A549 (cell line): Measurements from ENCODE around the gene TBX1. TPM values are rescaled to one million over a fixed set of nuclear protein-coding genes. Genes with fewer than 3 reads are reported as not detected.

Experiments
- ATAC-seq, 2 experiments: fragments of 200-7000 bp in 1 of 2; fragments of >200 bp in 1 of 2; cut with Nextera tagmentation in 1 of 2; cut with Tn5 transposase in 1 of 2; 3 replicates each; pipeline versions ENCODE4 v1.8.0 to v1.9.1; 2018 to 2020; ENCODE audit warnings: mild to moderate bottlenecking in 1 of 2, moderate library complexity in 1 of 2
- CTCF ChIA-PET: fragments of 300-600 bp; sonication (Branson Sonifier 250); formaldehyde crosslinking; extraction: SDS; loops from one replicate; lab custom pipeline; 2021; ENCODE audit warnings: antibody characterized with exemption, inconsistent platforms; lab: Yijun Ruan, JAX
- POLR2A ChIA-PET: fragments of 350-600 bp; formaldehyde crosslinking; extraction: SDS; loops from one replicate; lab custom pipeline; 2021; ENCODE audit warnings: antibody characterized with exemption, inconsistent platforms; lab: Yijun Ruan, JAX
- DNase-seq, 2 experiments: peaks; one replicate each; pipeline versions ENCODE4 v3.0.0 to v3.0.0-alpha.2; 2011 to 2016; ENCODE audit warnings: low read depth in 1 of 2, low spot score in 1 of 2
- FAIRE-seq: peaks from 2 replicates; lab custom pipeline; 2011; peaks lifted over from hg19 to GRCh38; lab: Jason Lieb, UNC
- H3K27ac ChIP-seq, 2 experiments: fragments of >200 bp; sonication (Bioruptor Twin); formaldehyde crosslinking; 3 replicates each; pipeline ENCODE4 v1.5.1; 2016 to 2017
- H3K4me1 ChIP-seq: fragments of >200 bp; sonication (Bioruptor Twin); formaldehyde crosslinking; 3 replicates; pipeline ENCODE4 v1.6.1; 2016
- H3K4me2 ChIP-seq: fragments of >200 bp; sonication (Bioruptor Twin); formaldehyde crosslinking; 3 replicates; pipeline ENCODE4 v1.6.1; 2016
- H3K4me3 ChIP-seq: fragments of >200 bp; sonication (Bioruptor Twin); formaldehyde crosslinking; 3 replicates; pipeline ENCODE4 v1.5.1; 2016
- H3K9me3 ChIP-seq: fragments of >200 bp; sonication (Bioruptor Twin); formaldehyde crosslinking; 3 replicates; pipeline ENCODE4 v1.6.1; 2016
- BCL3 ChIP-seq: fragments of >200 bp; sonication (Bioruptor Twin); formaldehyde crosslinking; IDR thresholded peaks from 3 replicates; pipeline ENCODE4 v1.6.1; 2016
- BHLHE40 ChIP-seq: IDR thresholded peaks from 2 replicates; pipeline ENCODE4 v1.6.1; 2012; ENCODE audit warnings: low read depth, low read length, inconsistent platforms
- CBX2 ChIP-seq: fragments of 200-600 bp; sonication (generic); IDR thresholded peaks from 2 replicates; pipeline ENCODE4 v1.6.1; 2016; ENCODE audit warnings: low read depth, mild to moderate bottlenecking, borderline replicate concordance
- CBX8 ChIP-seq: fragments of 200-600 bp; sonication (generic); IDR thresholded peaks from 2 replicates; pipeline ENCODE4 v1.6.1; 2016
- CEBPB ChIP-seq, 2 experiments: fragments of >200 bp in 1 of 2; sonication (Bioruptor Twin) in 1 of 2; formaldehyde crosslinking in 1 of 2; IDR thresholded peaks; 2 replicates each; pipeline ENCODE4 v1.6.1; 2012 to 2016
- CHD4 ChIP-seq: fragments of 200-600 bp; sonication (generic); IDR thresholded peaks from 2 replicates; pipeline ENCODE4 v1.6.1; 2016; ENCODE audit warnings: antibody characterized with exemption, mild to moderate bottlenecking, borderline replicate concordance
- CTCF ChIP-seq: fragments of >200 bp; sonication (Bioruptor Twin); formaldehyde crosslinking; IDR thresholded peaks from 3 replicates; pipeline ENCODE4 v1.5.1; 2016
- EP300 ChIP-seq, 2 experiments: fragments of >200 bp; sonication (Bioruptor Twin); formaldehyde crosslinking; IDR thresholded peaks; 2 replicates in 1 of 2; 3 replicates in 1 of 2; pipeline ENCODE4 v1.6.1; 2016 to 2017
- FOSL2 ChIP-seq, 2 experiments: fragments of 450-650 bp in 1 of 2; fragments of >200 bp in 1 of 2; sonication (Bioruptor Twin) in 1 of 2; formaldehyde crosslinking; IDR thresholded peaks; 2 replicates each; pipeline versions ENCODE4 v1.5.0 to v1.6.1; 2016 to 2020; ENCODE audit warnings: mild to moderate bottlenecking in 1 of 2, moderate library complexity in 1 of 2
- GATA3 ChIP-seq: IDR thresholded peaks from 2 replicates; pipeline ENCODE4 v1.6.1; 2012; ENCODE audit warnings: borderline replicate concordance
- HDAC2 ChIP-seq: fragments of 200-600 bp; sonication (generic); IDR thresholded peaks from 2 replicates; pipeline ENCODE4 v1.6.1; 2016
- HES2 ChIP-seq: fragments of >200 bp; sonication (Bioruptor Twin); formaldehyde crosslinking; IDR thresholded peaks from 2 replicates; pipeline ENCODE4 v1.6.1; 2016
- HOXA7 ChIP-seq: fragments of 250-450 bp; sonication (Bioruptor Pico); IDR thresholded peaks from 2 replicates; pipeline ENCODE4 v1.5.0; 2020; ENCODE audit warnings: mild to moderate bottlenecking, moderate library complexity
- HOXB13 ChIP-seq: fragments of 250-450 bp; sonication (Bioruptor Pico); IDR thresholded peaks from 2 replicates; pipeline ENCODE4 v1.5.0; 2020; ENCODE audit warnings: low read depth, mild to moderate bottlenecking, moderate library complexity
- HOXB5 ChIP-seq: fragments of 250-450 bp; sonication (Bioruptor Pico); IDR thresholded peaks from 2 replicates; pipeline ENCODE4 v1.5.0; 2020; ENCODE audit warnings: mild to moderate bottlenecking, moderate library complexity
- JUNB ChIP-seq: fragments of >200 bp; sonication (Bioruptor Twin); formaldehyde crosslinking; IDR thresholded peaks from 2 replicates; pipeline ENCODE4 v1.6.1; 2016
- KDM1A ChIP-seq: fragments of 200-600 bp; sonication (generic); IDR thresholded peaks from 2 replicates; pipeline ENCODE4 v1.6.1; 2016; ENCODE audit warnings: low read depth, mild to moderate bottlenecking
- KDM5A ChIP-seq: fragments of 200-600 bp; sonication (generic); IDR thresholded peaks from 2 replicates; pipeline ENCODE4 v1.6.1; 2016; ENCODE audit warnings: antibody characterized with exemption, mild to moderate bottlenecking
- MAFK ChIP-seq: fragments of 450-650 bp; IDR thresholded peaks from 2 replicates; pipeline ENCODE4 v1.6.1; 2014; ENCODE audit not compliant: partially characterized antibody
- MAX ChIP-seq: IDR thresholded peaks from 2 replicates; pipeline ENCODE4 v1.6.1; 2012
- MYC ChIP-seq: IDR thresholded peaks from 2 replicates; pipeline ENCODE4 v1.6.1; 2012; ENCODE audit warnings: mild to moderate bottlenecking, inconsistent platforms, low read length, improper control_type of control experiment, borderline replicate concordance
- NPAS2 ChIP-seq: fragments of 250-450 bp; sonication (Bioruptor Pico); IDR thresholded peaks from 2 replicates; pipeline ENCODE4 v1.8.0; 2022; ENCODE audit warnings: mild to moderate bottlenecking, moderate library complexity, borderline replicate concordance
- POLR2A ChIP-seq: IDR thresholded peaks from 2 replicates; pipeline ENCODE4 v1.6.1; 2012; ENCODE audit warnings: mild to moderate bottlenecking, low read length
- POLR2AphosphoS2 ChIP-seq: conservative IDR thresholded peaks from 2 replicates; pipeline ENCODE4 v1.6.1; 2012; ENCODE audit warnings: low read length, improper control_type of control experiment, inconsistent platforms
- RCOR1 ChIP-seq: fragments of 150-350 bp; IDR thresholded peaks from 2 replicates; pipeline ENCODE4 v1.6.1; 2014; ENCODE audit warnings: antibody characterized with exemption, low read length, low read depth
- RFX5 ChIP-seq: fragments of 450-650 bp; IDR thresholded peaks from 2 replicates; pipeline ENCODE4 v1.7.1; 2014; ENCODE audit warnings: antibody characterized with exemption, mild to moderate bottlenecking, moderate library complexity
- SMC3 ChIP-seq: fragments of >200 bp; sonication (Bioruptor Twin); formaldehyde crosslinking; IDR thresholded peaks from 3 replicates; pipeline ENCODE4 v1.6.1; 2018; ENCODE audit warnings: inconsistent platforms
- SREBF2 ChIP-seq: fragments of 450-650 bp; IDR thresholded peaks from 2 replicates; pipeline ENCODE4 v1.6.1; 2014; ENCODE audit warnings: mild to moderate bottlenecking, moderate library complexity
- TFCP2L1 ChIP-seq: fragments of 250-450 bp; sonication (Bioruptor Pico); IDR thresholded peaks from 2 replicates; pipeline ENCODE4 v1.5.0; 2021; ENCODE audit warnings: mild to moderate bottlenecking
- ZFP36 ChIP-seq: fragments of 450-650 bp; IDR thresholded peaks from 2 replicates; pipeline ENCODE4 v1.6.1; 2014; ENCODE audit warnings: borderline replicate concordance; ENCODE audit not compliant: partially characterized antibody
- ZNF302 ChIP-seq: fragments of 250-450 bp; sonication (Bioruptor Pico); IDR thresholded peaks from 2 replicates; pipeline ENCODE4 v1.9.0; 2021; ENCODE audit warnings: inconsistent platforms, mild to moderate bottlenecking, moderate library complexity
- WGBS: methylation state at CpG from one replicate; pipeline ENCODE4 v1.1.6; 2017; ENCODE audit errors: missing lambda C conversion rate; 5-methylcytosine and 5-hydroxymethylcytosine counted together
- polyA plus RNA-seq, 4 experiments: library from polyadenylated mRNA; depleted of rRNA in 3 of 4; stranded (reverse); fragments of >200 nt; fragmentation: RNase III in 1 of 4; extraction: RNeasy Plus Mini Kit Qiagen cat#74134 plus additional on column Dnase treatment in 1 of 4; gene quantifications; 2 replicates in 3 of 4; 3 replicates in 1 of 4; pipeline ENCODE4 v1.2.3, GENCODE V29; 2011 to 2017
- TF ChIP-seq, protein P1 (sequence below): IDR thresholded peaks from 2 replicates; pipeline ENCODE4 v1.6.1; 2012; ENCODE audit warnings: low read depth, borderline replicate concordance
- TF ChIP-seq, protein P2 (sequence below): fragments of 150-350 bp; IDR thresholded peaks from 2 replicates; pipeline ENCODE4 v1.6.1; 2014; ENCODE audit warnings: low read depth, mild to moderate bottlenecking, low read length

Gene TBX1
- polyA plus RNA-seq, 2 of the 4 experiments (the other 2 are of a cell fraction), result 0.30 to 2.8 TPM

DNA sequence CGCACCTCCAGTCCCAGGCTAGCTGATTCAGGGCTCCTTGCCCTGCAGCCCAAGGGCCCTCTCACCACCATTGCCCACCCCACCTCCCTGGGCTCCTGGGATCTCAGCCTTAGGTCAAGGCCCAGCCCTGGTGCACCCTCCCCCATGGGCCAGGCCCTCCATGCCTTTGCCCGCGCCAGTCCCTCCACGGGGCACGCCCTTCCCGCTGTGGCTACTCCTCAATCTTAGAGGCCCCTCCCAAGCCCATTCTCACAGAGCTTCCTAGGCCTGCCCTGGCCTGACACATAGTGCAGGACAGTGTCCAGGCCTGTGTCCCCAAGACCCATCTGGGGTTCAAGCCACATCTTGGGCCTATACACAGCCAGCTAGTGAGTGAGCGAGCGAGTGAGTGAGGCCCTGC lies 30.4 kb upstream of the TBX1 start:
- DNase-seq (no peak), ATAC-seq (peak; percentile 2 to 48; a peak in 4 of 6 replicates), FAIRE-seq (no peak)
- Histone ChIP-seq H3K9me3 (no peaks in the 10 kb centered on the region), H3K4me2 (peak overlapping the region; percentile 95; the same call in 1 of the 3 replicates), H3K4me3 (no peak overlapping the region), H3K4me1 (no peaks in the 10 kb centered on the region), H3K27ac (peak overlapping the region; percentile 50 to 79; a peak in 5 of 6 replicates)
- 90% methylated on average over 2 of the region's 8 CpGs for WGBS
- ChIA-PET CTCF (interaction anchor here (0.6 to 8.4 kb wide), 72 partner anchors 8 to 310 kb away, joined by 3 to 215 read pairs (median 5); partner anchors contain the start of gene TANGO2), POLR2A (interaction anchor here (0.6 to 1.3 kb wide), 2 partner anchors 180 to 646 kb away, joined by 4 read pairs; no protein-coding TSS in a partner anchor)
- no peak for TF ChIP-seq MAX

GRCh38 chr22:19730655-19731360 lies 29.8 kb upstream of the TBX1 start:
- Histone ChIP-seq H3K4me2 (peak overlapping the region; percentile 95), H3K9me3 (no peaks in the 10 kb centered on the region), H3K4me3 (peak overlapping the region; percentile 47), H3K27ac (peak overlapping the region; percentile 50 to 79; a peak in 5 of 6 replicates), H3K4me1 (no peaks in the 10 kb centered on the region)
- ChIA-PET POLR2A (interaction anchor here (1.3 kb wide), 1 partner anchor 179 kb away, joined by 4 read pairs; no protein-coding TSS in a partner anchor), CTCF (interaction anchor here (0.6 to 8.4 kb wide), 77 partner anchors 8 to 717 kb away, joined by 3 to 215 read pairs (median 5); partner anchors contain the start of genes ESS2 and TANGO2)
- FAIRE-seq, result no peak
- peak; percentile 58 to 73 for DNase-seq
- ATAC-seq, result peak; percentile 80 to 95
- whole genome bisulfite sequencing, result 4% methylated on average over 5 of the region's 48 CpGs
- TF ChIP-seq CHD4, result no peak
- TF ChIP-seq FOSL2 (IDR thresholded peaks at IDR 0.05), result no peak
- TF ChIP-seq FOSL2 (CRISPR knock-in tag; IDR thresholded peaks at IDR 0.05), result no peak
- TF ChIP-seq, protein P1, sequence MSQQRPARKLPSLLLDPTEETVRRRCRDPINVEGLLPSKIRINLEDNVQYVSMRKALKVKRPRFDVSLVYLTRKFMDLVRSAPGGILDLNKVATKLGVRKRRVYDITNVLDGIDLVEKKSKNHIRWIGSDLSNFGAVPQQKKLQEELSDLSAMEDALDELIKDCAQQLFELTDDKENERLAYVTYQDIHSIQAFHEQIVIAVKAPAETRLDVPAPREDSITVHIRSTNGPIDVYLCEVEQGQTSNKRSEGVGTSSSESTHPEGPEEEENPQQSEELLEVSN, result no peak
- TF ChIP-seq POLR2A, result no peak
- TF ChIP-seq KDM1A, result no peak
- no peak for TF ChIP-seq TFCP2L1
- TF ChIP-seq HDAC2, result no peak
- no peak for TF ChIP-seq HOXA7 (CRISPR knock-in tag)
- TF ChIP-seq KDM5A, result no peak
- no peak for TF ChIP-seq BCL3
- no peak for TF ChIP-seq RFX5
- TF ChIP-seq CEBPB (IDR thresholded peaks at IDR 0.05), result no peak
- 0 out of 2 replicates have a peak, but pooled peaks have one; percentile 15 for TF ChIP-seq MAX
- peak; percentile 79 for TF ChIP-seq CTCF
- TF ChIP-seq HES2, result no peak
- no peak for TF ChIP-seq ZNF302 (CRISPR knock-in tag)
- no peak for TF ChIP-seq CBX8
- peak; percentile 95 for TF ChIP-seq SMC3
- TF ChIP-seq CBX2, result no peak
- no peak for TF ChIP-seq RCOR1
- TF ChIP-seq GATA3, result no peak
- TF ChIP-seq, protein P2, sequence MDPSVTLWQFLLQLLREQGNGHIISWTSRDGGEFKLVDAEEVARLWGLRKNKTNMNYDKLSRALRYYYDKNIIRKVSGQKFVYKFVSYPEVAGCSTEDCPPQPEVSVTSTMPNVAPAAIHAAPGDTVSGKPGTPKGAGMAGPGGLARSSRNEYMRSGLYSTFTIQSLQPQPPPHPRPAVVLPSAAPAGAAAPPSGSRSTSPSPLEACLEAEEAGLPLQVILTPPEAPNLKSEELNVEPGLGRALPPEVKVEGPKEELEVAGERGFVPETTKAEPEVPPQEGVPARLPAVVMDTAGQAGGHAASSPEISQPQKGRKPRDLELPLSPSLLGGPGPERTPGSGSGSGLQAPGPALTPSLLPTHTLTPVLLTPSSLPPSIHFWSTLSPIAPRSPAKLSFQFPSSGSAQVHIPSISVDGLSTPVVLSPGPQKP, result no peak
- TF ChIP-seq HOXB13 (CRISPR knock-in tag), result no peak
- TF ChIP-seq SREBF2, result no peak
- TF ChIP-seq NPAS2 (CRISPR knock-in tag), result no peak
- no peak for TF ChIP-seq POLR2AphosphoS2
- TF ChIP-seq MAFK, result peak; percentile 9
- TF ChIP-seq EP300 (IDR thresholded peaks at IDR 0.05), result no peak
- no peak for TF ChIP-seq MYC
- TF ChIP-seq HOXB5 (CRISPR knock-in tag), result no peak
- no peak for TF ChIP-seq BHLHE40
- no peak for TF ChIP-seq JUNB
- TF ChIP-seq ZFP36, result no peak
